BJ (cell line): ENCODE data around the gene RAB11B. TPM values are rescaled to one million over a fixed set of nuclear protein-coding genes. Genes with fewer than 3 reads are reported as not detected.
A peak's percentile ranks its signal among the peaks of the same experiment; 100 is the strongest.

Source experiments
- CTCF ChIA-PET: fragments of 350-600 bp; formaldehyde crosslinking; extraction: SDS; loops from one replicate; lab custom pipeline; 2021; ENCODE audit warnings: antibody characterized with exemption, inconsistent platforms; lab: Yijun Ruan, JAX
- POLR2A ChIA-PET: fragments of 300-600 bp; sonication (Branson Sonifier 250); formaldehyde crosslinking; extraction: SDS; loops from one replicate; lab custom pipeline; 2021; ENCODE audit warnings: antibody characterized with exemption; lab: Charles Lee
- DNase-seq: peaks from one replicate; pipeline ENCODE4 v3.0.0-alpha.2; 2011; ENCODE audit warnings: low read depth
- H3K27me3 ChIP-seq: 2 replicates; pipeline ENCODE4 v1.6.0; 2011; ENCODE audit warnings: low read length; ENCODE audit not compliant: control insufficient read depth, insufficient read depth
- H3K36me3 ChIP-seq: 2 replicates; pipeline ENCODE4 v1.5.1; 2011; ENCODE audit warnings: low read length; ENCODE audit not compliant: control insufficient read depth, insufficient read depth
- H3K4me3 ChIP-seq: 2 replicates; pipeline ENCODE4 v1.5.1; 2011; ENCODE audit warnings: low read depth, mild to moderate bottlenecking, control low read depth, low read length
- polyA plus RNA-seq: library from polyadenylated mRNA; depleted of rRNA; stranded (reverse); fragments of >200 nt; gene quantifications from 2 replicates; pipeline ENCODE4 v1.2.3, GENCODE V29; 2011
- TF ChIP-seq, protein P1 (sequence below): IDR thresholded peaks from 2 replicates; pipeline ENCODE4 v1.5.1; 2011; ENCODE audit warnings: low read depth, mild to moderate bottlenecking, control low read depth, inconsistent platforms, low read length, moderate library complexity; ENCODE audit not compliant: insufficient read depth

The RAB11B gene
- polyA plus RNA-seq, 1 experiment = 50.0 TPM

DNA sequence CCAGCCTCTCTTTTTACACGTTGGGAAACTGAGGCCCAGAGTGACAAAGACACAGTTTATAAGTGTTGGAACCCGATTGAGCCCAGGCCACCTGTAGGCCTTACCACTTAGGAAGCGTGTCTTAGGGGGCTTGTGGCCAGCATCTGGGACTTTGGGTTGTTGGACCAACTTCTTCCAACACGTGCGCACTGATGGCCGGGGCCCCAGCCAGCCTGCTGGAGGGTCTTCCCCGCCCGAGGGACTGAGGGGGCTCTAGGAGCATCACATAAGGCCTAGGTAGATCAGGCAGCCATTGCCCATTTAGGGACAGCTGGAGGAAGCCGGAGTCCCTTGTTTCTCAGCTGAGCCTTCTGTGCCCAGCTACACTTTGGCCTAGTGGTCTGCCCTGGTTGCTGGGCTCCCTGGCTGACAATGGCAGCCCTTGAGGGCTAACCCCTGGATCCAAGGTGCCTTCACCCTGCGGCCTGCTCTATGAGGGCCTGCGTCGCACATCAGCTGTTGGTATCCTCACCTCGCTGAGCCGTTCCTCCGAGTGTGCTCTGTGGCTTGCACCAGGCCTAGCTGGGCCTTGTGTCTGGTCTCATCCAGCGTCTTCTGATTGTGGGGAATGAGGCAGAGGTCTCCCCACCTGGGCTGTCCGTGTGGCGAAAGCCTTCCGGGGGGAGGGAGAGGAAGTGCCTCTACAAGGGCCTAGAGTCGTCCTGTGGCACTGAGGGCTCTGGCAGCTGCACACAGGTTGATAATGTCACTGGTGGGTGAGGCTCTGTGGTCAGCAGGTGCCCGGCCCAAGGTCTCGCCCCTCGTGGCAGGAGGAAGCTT, 1.2 kb downstream of the RAB11B start:
- TF ChIP-seq, protein P1, sequence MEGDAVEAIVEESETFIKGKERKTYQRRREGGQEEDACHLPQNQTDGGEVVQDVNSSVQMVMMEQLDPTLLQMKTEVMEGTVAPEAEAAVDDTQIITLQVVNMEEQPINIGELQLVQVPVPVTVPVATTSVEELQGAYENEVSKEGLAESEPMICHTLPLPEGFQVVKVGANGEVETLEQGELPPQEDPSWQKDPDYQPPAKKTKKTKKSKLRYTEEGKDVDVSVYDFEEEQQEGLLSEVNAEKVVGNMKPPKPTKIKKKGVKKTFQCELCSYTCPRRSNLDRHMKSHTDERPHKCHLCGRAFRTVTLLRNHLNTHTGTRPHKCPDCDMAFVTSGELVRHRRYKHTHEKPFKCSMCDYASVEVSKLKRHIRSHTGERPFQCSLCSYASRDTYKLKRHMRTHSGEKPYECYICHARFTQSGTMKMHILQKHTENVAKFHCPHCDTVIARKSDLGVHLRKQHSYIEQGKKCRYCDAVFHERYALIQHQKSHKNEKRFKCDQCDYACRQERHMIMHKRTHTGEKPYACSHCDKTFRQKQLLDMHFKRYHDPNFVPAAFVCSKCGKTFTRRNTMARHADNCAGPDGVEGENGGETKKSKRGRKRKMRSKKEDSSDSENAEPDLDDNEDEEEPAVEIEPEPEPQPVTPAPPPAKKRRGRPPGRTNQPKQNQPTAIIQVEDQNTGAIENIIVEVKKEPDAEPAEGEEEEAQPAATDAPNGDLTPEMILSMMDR = no peak
- ChIA-PET POLR2A (no interaction called here), CTCF (interaction anchor here (0.8 to 7.0 kb wide), 3 partner anchors 27 to 188 kb away, joined by 3 to 67 read pairs (median 4); no protein-coding TSS in a partner anchor)
- no peaks in the 10 kb centered on the region; the same call in 1 of the 2 replicates for H3K36me3 ChIP-seq
- no peaks in the 10 kb centered on the region for H3K27me3 ChIP-seq
- H3K4me3 ChIP-seq = peak overlapping the region; percentile 28
- DNase-seq = no peak

DNA sequence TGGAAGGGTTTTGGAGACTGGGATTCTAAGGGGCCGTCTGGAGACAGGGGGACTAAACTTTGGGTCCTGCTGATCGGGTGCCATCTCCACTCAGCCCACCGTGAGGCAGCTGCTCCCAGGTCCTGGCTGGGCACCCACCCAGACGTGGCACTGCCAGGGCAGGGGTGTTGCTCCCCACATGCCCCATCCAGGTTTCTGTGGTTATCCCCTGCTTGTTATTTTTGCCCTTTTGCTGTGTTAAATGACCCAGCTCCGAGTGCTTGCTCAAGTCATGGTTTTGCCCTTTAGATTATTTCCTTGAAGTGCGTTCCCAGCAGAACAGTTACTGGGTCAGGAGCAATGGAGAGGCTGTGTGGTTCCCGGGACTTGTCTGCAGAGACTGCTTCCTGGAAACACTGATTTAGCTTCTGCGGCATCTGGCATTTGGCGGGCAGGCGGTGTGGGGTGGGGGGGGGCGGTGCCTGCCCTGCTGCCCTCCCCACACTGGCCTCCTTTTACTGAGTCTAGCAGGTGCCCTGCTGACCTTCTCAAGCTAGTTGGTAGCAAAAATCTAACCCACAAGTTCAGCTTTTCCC, 1.9 kb downstream of the RAB11B start:
- TF ChIP-seq, protein P1 = no peak
- no peak for DNase-seq
- POLR2A ChIA-PET = interaction anchor here (0.7 kb wide), 1 partner anchor 90 kb away, joined by 8 read pairs; no protein-coding TSS in a partner anchor
- Histone ChIP-seq H3K4me3 (no peak overlapping the region), H3K36me3 (no peaks in the 10 kb centered on the region; the same call in 1 of the 2 replicates), H3K27me3 (no peaks in the 10 kb centered on the region)
- CTCF ChIA-PET = interaction anchor here (0.6 to 7.0 kb wide), 4 partner anchors 27 to 187 kb away, joined by 3 to 67 read pairs (median 4); no protein-coding TSS in a partner anchor

DNA sequence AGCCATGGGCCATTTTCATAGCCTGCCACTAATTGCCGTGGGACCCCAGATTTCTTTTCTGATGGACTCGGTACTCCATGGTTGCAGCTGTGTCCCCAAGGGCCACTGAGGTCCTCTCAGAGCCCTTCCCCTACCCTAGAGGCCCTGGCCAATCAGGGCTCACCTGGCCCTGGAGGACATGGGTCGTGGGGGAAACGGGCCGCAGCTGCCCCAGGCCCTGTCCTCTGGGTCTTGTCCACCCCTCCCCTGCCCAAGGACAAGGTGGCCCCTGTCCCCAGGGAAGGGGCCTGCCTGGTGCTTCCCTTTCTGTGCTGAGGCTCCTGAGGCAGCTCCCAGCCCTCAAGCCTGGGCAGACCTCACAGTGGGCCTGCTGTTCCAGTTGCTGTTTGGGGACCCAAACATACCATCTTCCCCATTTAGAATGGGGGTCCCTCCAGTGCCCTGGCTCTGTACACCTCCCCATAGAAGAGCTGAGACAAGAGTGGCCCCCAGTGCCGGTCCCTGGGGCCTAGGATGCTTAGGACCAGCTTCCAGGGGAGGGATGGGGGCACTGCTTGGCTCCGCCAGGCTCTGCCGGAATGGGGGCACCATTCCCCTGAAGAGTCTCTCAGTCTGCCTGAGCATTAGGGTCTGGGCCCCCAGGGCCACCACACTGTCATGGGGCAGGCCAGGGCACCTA, 3.2 kb downstream of the RAB11B start:
- DNase-seq = no peak
- ChIA-PET CTCF (interaction anchor here (7.0 kb wide), 1 partner anchor 39 kb away, joined by 67 read pairs; no protein-coding TSS in a partner anchor), POLR2A (no interaction called here)
- Histone ChIP-seq H3K36me3 (no peaks in the 10 kb centered on the region; the same call in none of the 2 replicates), H3K27me3 (no peaks in the 10 kb centered on the region), H3K4me3 (no peak overlapping the region)
- TF ChIP-seq, protein P1 = no peak

DNA sequence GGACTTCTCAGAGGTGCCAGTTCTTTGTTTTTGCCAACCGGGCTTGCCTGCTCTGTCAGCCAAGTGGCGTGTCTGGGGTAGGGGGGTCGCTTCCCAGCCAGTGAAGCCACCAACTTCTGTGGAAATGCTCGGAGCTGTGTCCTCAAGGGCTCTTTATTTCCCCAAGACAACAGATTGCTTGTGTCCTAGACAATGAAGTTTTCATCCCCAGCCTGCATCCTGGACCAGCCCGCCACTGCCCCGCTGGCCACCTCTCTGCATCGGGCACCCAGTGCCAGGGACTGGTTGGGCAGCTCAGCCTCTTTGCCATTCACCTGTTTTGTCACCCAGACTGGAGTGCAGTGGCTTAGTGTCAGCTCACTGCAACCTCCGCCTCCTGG, 3.7 kb downstream of the RAB11B start:
- CTCF ChIA-PET = interaction anchor here (7.0 kb wide), 1 partner anchor 39 kb away, joined by 67 read pairs; no protein-coding TSS in a partner anchor
- no peak for DNase-seq
- Histone ChIP-seq H3K4me3 (no peak overlapping the region), H3K36me3 (peaks cover 1% of the 10 kb centered on the region), H3K27me3 (no peaks in the 10 kb centered on the region)
- TF ChIP-seq, protein P1 = no peak
- POLR2A ChIA-PET = no interaction called here
